Vagina (tissue), 2 donors: ENCODE measurements around the gene ZNF844.

Experiments used
- POLR2AphosphoS5 ChIP-seq, 2 donors: sonication (generic); formaldehyde crosslinking; IDR thresholded peaks; one replicate each; pipeline ENCODE4 v1.9.0; 2017; ENCODE audit warnings: antibody characterized with exemption in 2 of 2, mild to moderate bottlenecking in 2 of 2, low read depth in 1 of 2; ENCODE audit not compliant: insufficient read depth in 1 of 2
- TF ChIP-seq, protein P1 (sequence below), 3 experiments: fragments of 450-650 bp in 2 of 3; fragments of 200-600 bp in 1 of 3; sonication (generic) in 1 of 3; IDR thresholded peaks; one replicate each; pipeline ENCODE4 v1.5.1; 2017 to 2019; ENCODE audit warnings: antibody characterized with exemption in 3 of 3, mild to moderate bottlenecking in 2 of 3, moderate library complexity in 2 of 3

DNA sequence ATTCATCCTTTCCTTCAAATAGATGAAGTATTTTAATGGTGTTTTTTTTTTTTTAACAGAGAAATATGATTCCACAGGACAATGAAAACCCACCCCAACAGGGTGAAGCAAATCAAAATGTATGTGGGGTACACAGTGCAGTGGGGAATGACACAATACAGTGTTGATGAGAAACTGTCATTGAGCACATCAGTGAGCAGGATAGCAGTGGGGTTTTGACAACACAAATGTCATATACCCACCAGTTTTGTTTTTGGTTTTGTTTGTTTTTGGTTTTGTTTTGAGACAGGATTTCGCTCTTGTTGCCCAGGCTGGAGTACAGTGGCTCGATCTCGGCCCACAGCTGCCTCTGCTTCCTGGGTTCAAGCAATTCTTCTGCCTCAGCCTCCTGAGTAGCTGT, 29.2 kb downstream of the ZNF844 start:
- no peak for TF ChIP-seq POLR2AphosphoS5 (IDR thresholded peaks at IDR 0.05; ENCODE audit: insufficient read depth in 1 of 2, low read depth in 1 of 2)
- TF ChIP-seq, protein P1, sequence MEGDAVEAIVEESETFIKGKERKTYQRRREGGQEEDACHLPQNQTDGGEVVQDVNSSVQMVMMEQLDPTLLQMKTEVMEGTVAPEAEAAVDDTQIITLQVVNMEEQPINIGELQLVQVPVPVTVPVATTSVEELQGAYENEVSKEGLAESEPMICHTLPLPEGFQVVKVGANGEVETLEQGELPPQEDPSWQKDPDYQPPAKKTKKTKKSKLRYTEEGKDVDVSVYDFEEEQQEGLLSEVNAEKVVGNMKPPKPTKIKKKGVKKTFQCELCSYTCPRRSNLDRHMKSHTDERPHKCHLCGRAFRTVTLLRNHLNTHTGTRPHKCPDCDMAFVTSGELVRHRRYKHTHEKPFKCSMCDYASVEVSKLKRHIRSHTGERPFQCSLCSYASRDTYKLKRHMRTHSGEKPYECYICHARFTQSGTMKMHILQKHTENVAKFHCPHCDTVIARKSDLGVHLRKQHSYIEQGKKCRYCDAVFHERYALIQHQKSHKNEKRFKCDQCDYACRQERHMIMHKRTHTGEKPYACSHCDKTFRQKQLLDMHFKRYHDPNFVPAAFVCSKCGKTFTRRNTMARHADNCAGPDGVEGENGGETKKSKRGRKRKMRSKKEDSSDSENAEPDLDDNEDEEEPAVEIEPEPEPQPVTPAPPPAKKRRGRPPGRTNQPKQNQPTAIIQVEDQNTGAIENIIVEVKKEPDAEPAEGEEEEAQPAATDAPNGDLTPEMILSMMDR (IDR thresholded peaks at IDR 0.05) = no peak
